HG02798 (cell line): ENCODE data around the gene KLHDC7A.
"Not testable (repeated sequence)": the region's sequence is repeated elsewhere in the genome, so short reads cannot be mapped to it uniquely, and the experiment has no call there.

Source experiments
- ATAC-seq: cut with Tn5 transposase; IDR thresholded peaks from one replicate; pipeline ENCODE4 v1.9.1; 2021; ENCODE audit warnings: mild to moderate bottlenecking; ENCODE audit not compliant: unreplicated experiment, poor library complexity

Gene KLHDC7A

GRCh38 chr1:18480315-18481189 lies at the start of gene KLHDC7A:
KLHDC7A (plus strand) TSS chr1:18480930; CDS start chr1:18480982, 52 bp downstream.
- ATAC-seq: no peak

- ATAC-seq: no peak
These were observed 46.7 kb upstream of the KLHDC7A start for GRCh38 chr1:18434041-18434440.

GRCh38 chr1:18440385-18441226 lies 40.1 kb upstream of the KLHDC7A start:
- no peak for ATAC-seq

GRCh38 chr1:18443587-18444520 lies 36.9 kb upstream of the KLHDC7A start:
- no peak for ATAC-seq

GRCh38 chr1:18444563-18444962 lies 36.2 kb upstream of the KLHDC7A start:
- ATAC-seq: no peak

- ATAC-seq: no peak
These were observed 34.0 kb upstream of the KLHDC7A start for GRCh38 chr1:18446751-18447150.

GRCh38 chr1:18447509-18448220 lies 33.1 kb upstream of the KLHDC7A start:
- ATAC-seq: no peak

GRCh38 chr1:18448889-18449288 lies 31.8 kb upstream of the KLHDC7A start:
- ATAC-seq: no peak

- ATAC-seq: no peak
These were observed 28.2 kb upstream of the KLHDC7A start for GRCh38 chr1:18452550-18452949.

- ATAC-seq: no peak
These were observed 22.3 kb upstream of the KLHDC7A start for GRCh38 chr1:18458133-18459092.

- no peak for ATAC-seq
These were observed 19.1 kb upstream of the KLHDC7A start for GRCh38 chr1:18461656-18462055.

- ATAC-seq: not testable (repeated sequence)
These were observed 18.2 kb upstream of the KLHDC7A start for GRCh38 chr1:18462517-18462916.

GRCh38 chr1:18463063-18463462 lies 17.7 kb upstream of the KLHDC7A start:
- ATAC-seq: no peak

GRCh38 chr1:18463984-18464664 lies 16.6 kb upstream of the KLHDC7A start:
- ATAC-seq: no peak

- no peak for ATAC-seq
These were observed 16.1 kb upstream of the KLHDC7A start for GRCh38 chr1:18464665-18465050.

GRCh38 chr1:18466676-18467075 lies 14.1 kb upstream of the KLHDC7A start:
- no peak for ATAC-seq

- ATAC-seq: no peak
These were observed 12.2 kb upstream of the KLHDC7A start for GRCh38 chr1:18468570-18468969.

- no peak for ATAC-seq
These were observed 11.2 kb upstream of the KLHDC7A start for GRCh38 chr1:18469514-18469913.
